K562 (cell line): Measurements from ENCODE around the gene PACC1. TPM values are rescaled to one million over a fixed set of nuclear protein-coding genes. Genes with fewer than 3 reads are reported as not detected.
A peak's percentile ranks its signal among the peaks of the same experiment; 100 is the strongest.

Source experiments
- ATAC-seq: fragments of 200-7000 bp; cut with Tn5 transposase; 3 replicates; pipeline ENCODE4 v1.9.1; 2020; ENCODE audit warnings: moderate library complexity
- BruUV-seq: library from RNA; stranded (reverse); fragments of 400-500 nt; replicated peaks from 2 replicates; lab custom pipeline; 2021; lab: Mats Ljungman, UMichigan
- CTCF ChIA-PET: fragments of 300-600 bp; formaldehyde crosslinking; extraction: SDS; loops from one replicate; lab custom pipeline; 2021; ENCODE audit warnings: low intra/inter-chr PET ratio; lab: Yijun Ruan, JAX
- POLR2A ChIA-PET: fragments of 300-600, 350-650 bp; sonication (Branson Sonifier 250); formaldehyde crosslinking; extraction: SDS; loops from one replicate; lab custom pipeline; 2021; ENCODE audit warnings: antibody characterized with exemption, inconsistent platforms; lab: Yijun Ruan, JAX
- DNase-seq, 4 experiments: peaks; one replicate each; pipeline versions ENCODE4 v3.0.0 to v3.0.0-alpha.2; 2011 to 2018; ENCODE audit warnings: low spot score in 3 of 4, mixed read lengths in 3 of 4; ENCODE audit errors: extremely low read depth in 1 of 4
- FAIRE-seq: peaks from 2 replicates; lab custom pipeline; 2011; peaks lifted over from hg19 to GRCh38; lab: Jason Lieb, UNC
- H2AFZ ChIP-seq: 2 replicates; pipeline ENCODE4 v1.6.0; 2011; ENCODE audit warnings: low read depth, low read length, control low read depth, inconsistent platforms
- H3K27ac ChIP-seq: fragments of 200-600 bp; 3 replicates; pipeline ENCODE4 v1.8.0; 2011; ENCODE audit warnings: low read depth, mild to moderate bottlenecking, control low read depth, inconsistent platforms, low read length, moderate library complexity, mixed read lengths; ENCODE audit errors: extremely low read depth
- H3K27me3 ChIP-seq, 2 experiments: fragments of 300-600 bp in 1 of 2; 2 replicates in 1 of 2; 3 replicates in 1 of 2; pipeline versions ENCODE4 v1.6.0 to v1.8.0; 2011; ENCODE audit warnings: inconsistent platforms in 2 of 2, low read length in 2 of 2, mild to moderate bottlenecking in 1 of 2, mixed read lengths in 1 of 2, moderate library complexity in 1 of 2; ENCODE audit not compliant: control insufficient read depth in 2 of 2, insufficient read depth in 2 of 2
- H3K36me3 ChIP-seq: fragments of 300-600 bp; 3 replicates; pipeline ENCODE4 v1.8.0; 2011; ENCODE audit warnings: mild to moderate bottlenecking, low read length, inconsistent platforms; ENCODE audit not compliant: control insufficient read depth, insufficient read depth
- H3K4me1 ChIP-seq, 2 experiments: fragments of 200-600 bp in 1 of 2; replicated peaks in 1 of 2; 2 replicates in 1 of 2; 3 replicates in 1 of 2; pipeline versions ENCODE4 v1.5.1 to v1.8.0; 2011; ENCODE audit warnings: inconsistent platforms in 2 of 2, low read length in 2 of 2, mild to moderate bottlenecking in 1 of 2, mixed read lengths in 1 of 2, moderate library complexity in 1 of 2; ENCODE audit not compliant: control insufficient read depth in 2 of 2, insufficient read depth in 2 of 2
- H3K4me2 ChIP-seq: 2 replicates; pipeline ENCODE4 v1.6.1; 2011; ENCODE audit warnings: low read length, control low read depth, inconsistent platforms, mixed read lengths; ENCODE audit not compliant: insufficient read depth
- H3K4me3 ChIP-seq: fragments of 200-600 bp; sonication (generic), shearing (Covaris generic); 2 replicates; pipeline ENCODE4 v1.5.1; 2016; ENCODE audit warnings: control low read depth, inconsistent platforms
- H3K79me2 ChIP-seq: fragments of 200-600 bp; 3 replicates; pipeline ENCODE4 v1.8.0; 2011; ENCODE audit warnings: low read length, inconsistent platforms; ENCODE audit not compliant: control insufficient read depth, insufficient read depth
- H3K9ac ChIP-seq, 2 experiments: 2 replicates each; pipeline versions ENCODE4 v1.6.0 to v1.6.1; 2011; ENCODE audit warnings: low read depth in 2 of 2, low read length in 2 of 2, control low read depth in 1 of 2, inconsistent platforms in 1 of 2, mild to moderate bottlenecking in 1 of 2, mixed read lengths in 1 of 2; ENCODE audit not compliant: insufficient read depth in 1 of 2
- H3K9me1 ChIP-seq: one replicate; pipeline ENCODE4 v1.6.0; 2011; ENCODE audit warnings: inconsistent platforms, mild to moderate bottlenecking, low read length, moderate library complexity; ENCODE audit not compliant: control insufficient read depth, insufficient read depth
- H3K9me3 ChIP-seq: replicated peaks from 2 replicates; pipeline ENCODE4 v1.5.1; 2011; ENCODE audit warnings: low read depth, low read length, inconsistent platforms; ENCODE audit not compliant: control insufficient read depth, insufficient read depth
- H4K20me1 ChIP-seq: replicated peaks from 2 replicates; pipeline ENCODE4 v1.6.1; 2011; ENCODE audit warnings: low read length, inconsistent platforms, mixed read lengths; ENCODE audit not compliant: control insufficient read depth, insufficient read depth
- BCL6 ChIP-seq: fragments of 250-450 bp; sonication (Bioruptor Pico); IDR thresholded peaks from 2 replicates; pipeline ENCODE4 v1.4.0; 2020
- CHCHD3 ChIP-seq: fragments of 250-450 bp; sonication (Bioruptor Pico); IDR thresholded peaks from 2 replicates; pipeline ENCODE4 v2.1.2; 2022; ENCODE audit warnings: mild to moderate bottlenecking
- DIDO1 ChIP-seq: fragments of 450-650 bp; IDR thresholded peaks from 2 replicates; pipeline ENCODE4 v1.6.1; 2016; ENCODE audit warnings: low read depth, missing biosample characterization, missing genetic modification characterization
- NCOA6 ChIP-seq: fragments of 450-650 bp; IDR thresholded peaks from 2 replicates; pipeline ENCODE4 v1.6.1; 2017; ENCODE audit warnings: mild to moderate bottlenecking
- SMC3 ChIP-seq: conservative IDR thresholded peaks from 2 replicates; pipeline ENCODE4 v1.6.1; 2011; ENCODE audit warnings: low read depth, low read length, improper control_type of control experiment; ENCODE audit not compliant: insufficient read depth
- TOE1 ChIP-seq, 2 experiments: fragments of 450-650 bp in 1 of 2; sonication (generic) in 1 of 2; formaldehyde crosslinking in 1 of 2; IDR thresholded peaks; 2 replicates each; pipeline versions ENCODE4 v1.7.1 to v1.8.0; 2016 to 2022; ENCODE audit warnings: borderline replicate concordance in 2 of 2, mild to moderate bottlenecking in 2 of 2, antibody characterized with exemption in 1 of 2, inconsistent platforms in 1 of 2, low read depth in 1 of 2, missing genetic modification reagents in 1 of 2, moderate library complexity in 1 of 2
- XRCC4 ChIP-seq: IDR thresholded peaks from one replicate; pipeline ENCODE4 v1.6.1; 2011; ENCODE audit not compliant: insufficient read depth, insufficient read length; ENCODE audit errors: extremely low read depth
- in situ Hi-C: fragments of 300-500 bp; cut with MboI; formaldehyde crosslinking; loops from 4 replicates; pipeline ENCODE4 v1.15.0; 2018; ENCODE audit warnings: inconsistent platforms, mixed read lengths
- intact Hi-C: fragments of 100-400 bp; cut with micrococcal nuclease; formaldehyde crosslinking; loops from 2 replicates; pipeline ENCODE4 v1.14.2; 2022
- polyA plus RNA-seq, 8 experiments: library from polyadenylated mRNA; depleted of rRNA in 4 of 8; stranded (reverse) in 5 of 8; unstranded in 3 of 8; fragments of >200 nt; fragmentation: Nextera tagmentation in 2 of 8; fragmentation: Illumina TruSeq in 1 of 8; extraction: Ambion mirVana in 2 of 8; extraction: Trizol in 1 of 8; gene quantifications; 2 replicates each; pipeline versions ENCODE4 v1.2.1 to v1.2.3, GENCODE V29; 2011 to 2014; ENCODE audit warnings: inconsistent platforms in 1 of 8, missing spikeins in 1 of 8
- total RNA-seq, 7 experiments: library from RNA; depleted of rRNA in 6 of 7; stranded (reverse); fragments of >200 nt in 6 of 7; fragmentation: Illumina TruSeq in 2 of 7; extraction: Trizol in 2 of 7; gene quantifications; 2 replicates each; pipeline versions ENCODE4 v1.2.1 to v1.2.3, GENCODE V29; 2011 to 2021; ENCODE audit warnings: low replicate concordance in 1 of 7
- TF ChIP-seq, protein P1 (sequence below), 2 experiments: fragments of 450-650 bp in 1 of 2; sonication (generic) in 1 of 2; formaldehyde crosslinking in 1 of 2; IDR thresholded peaks in 1 of 2; conservative IDR thresholded peaks in 1 of 2; 2 replicates each; pipeline versions ENCODE4 v1.6.1 to v1.8.1; 2016 to 2023; ENCODE audit warnings: mild to moderate bottlenecking in 2 of 2, moderate library complexity in 2 of 2, inconsistent platforms in 1 of 2, missing genetic modification reagents in 1 of 2
- TF ChIP-seq, protein P2 (sequence below), 2 experiments: fragments of 450-650 bp; formaldehyde crosslinking in 1 of 2; IDR thresholded peaks; 2 replicates each; pipeline versions ENCODE4 v1.4.0 to v1.6.1; 2014 to 2020; ENCODE audit warnings: mild to moderate bottlenecking in 2 of 2, borderline replicate concordance in 1 of 2, low read depth in 1 of 2
- TF ChIP-seq, protein P3 (sequence below), 3 experiments: IDR thresholded peaks in 2 of 3; conservative IDR thresholded peaks in 1 of 3; 2 replicates each; pipeline ENCODE4 v1.5.1; 2011 to 2012; ENCODE audit warnings: low read length in 3 of 3, mild to moderate bottlenecking in 3 of 3, control low read depth in 2 of 3, improper control_type of control experiment in 1 of 3, inconsistent platforms in 1 of 3, low read depth in 1 of 3, mixed read lengths in 1 of 3, moderate library complexity in 1 of 3; ENCODE audit not compliant: insufficient read depth in 2 of 3

The PACC1 gene
- total and polyA plus RNA-seq, 9 of the 15 experiments (the other 6 are each of a cell fraction or from before 2014, with no cell fraction given) = 7.1 to 19.3 (median 14.9) TPM

DNA sequence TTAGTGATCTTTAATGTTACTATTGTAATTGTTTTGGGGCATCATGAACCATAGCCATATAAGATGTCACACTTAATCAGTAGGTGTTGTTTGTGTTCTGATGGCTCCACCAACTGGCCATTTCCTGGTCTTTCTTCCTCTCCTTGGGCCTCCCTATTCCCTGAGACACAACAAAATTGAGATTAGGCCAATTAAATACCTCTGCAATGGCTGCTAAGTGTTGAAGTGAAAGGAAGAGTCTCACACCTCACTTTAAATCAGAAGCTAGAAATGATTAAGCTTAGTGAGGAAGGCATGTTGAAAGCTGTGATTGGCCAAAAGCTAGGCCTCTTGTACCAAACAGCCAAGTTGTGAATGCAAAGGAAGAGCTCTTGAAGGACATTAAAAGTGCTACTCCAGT, 98.8 kb downstream of the PACC1 start:
- H4K20me1 ChIP-seq = no peaks in the 10 kb centered on the region
- no peaks in the 10 kb centered on the region for H3K9me1 ChIP-seq
- H3K79me2 ChIP-seq = peaks cover 79% of the 10 kb centered on the region
- no peak overlapping the region for H3K4me2 ChIP-seq
- in situ Hi-C loops = no loop called here
- no peaks in the 10 kb centered on the region for H3K27me3 ChIP-seq
- H3K9me3 ChIP-seq = no peaks in the 10 kb centered on the region
- H2AFZ ChIP-seq = no peak overlapping the region
- POLR2A ChIA-PET = no interaction called here
- DNase-seq (peak in 1 of 4 experiments; percentile 55), ATAC-seq (peak; percentile 89), FAIRE-seq (peak; percentile 46)
- no TSS peak for BruUV-seq
- peaks cover 15% of the 10 kb centered on the region; the same call in 2 of the 3 replicates for H3K36me3 ChIP-seq
- H3K4me1 ChIP-seq = no peaks in the 10 kb centered on the region
- intact Hi-C loops = loop anchor here (2.0 kb wide), 1 partner anchor 245 kb away; no protein-coding TSS in a partner anchor
- CTCF ChIA-PET = interaction anchor here (0.7 to 1.2 kb wide), 4 partner anchors 9 to 617 kb away, joined by 3 to 5 read pairs (median 4); no protein-coding TSS in a partner anchor
- H3K9ac ChIP-seq = no peak overlapping the region
- H3K27ac ChIP-seq = no peak overlapping the region
- H3K4me3 ChIP-seq = no peak overlapping the region
- TF ChIP-seq SMC3 (0 out of 2 replicates have a peak, but pooled peaks have one; percentile 42), TOE1 (IDR thresholded peaks at IDR 0.05; ENCODE audit: borderline replicate concordance) (no peak), TOE1 (CRISPR knock-in tag; IDR thresholded peaks at IDR 0.05; ENCODE audit: borderline replicate concordance, low read depth) (no peak), NCOA6 (no peak), BCL6 (CRISPR knock-in tag) (no peak), XRCC4 (no peak), DIDO1 (no peak), CHCHD3 (CRISPR knock-in tag) (no peak)
- TF ChIP-seq, protein P1, sequence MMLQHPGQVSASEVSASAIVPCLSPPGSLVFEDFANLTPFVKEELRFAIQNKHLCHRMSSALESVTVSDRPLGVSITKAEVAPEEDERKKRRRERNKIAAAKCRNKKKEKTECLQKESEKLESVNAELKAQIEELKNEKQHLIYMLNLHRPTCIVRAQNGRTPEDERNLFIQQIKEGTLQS (IDR thresholded peaks at IDR 0.05) = no peak
- TF ChIP-seq, protein P1 (CRISPR knock-in tag; conservative IDR thresholded peaks at IDR 0.05) = 0 out of 2 replicates have a peak, but pooled peaks have one; percentile 46
- TF ChIP-seq, protein P2, sequence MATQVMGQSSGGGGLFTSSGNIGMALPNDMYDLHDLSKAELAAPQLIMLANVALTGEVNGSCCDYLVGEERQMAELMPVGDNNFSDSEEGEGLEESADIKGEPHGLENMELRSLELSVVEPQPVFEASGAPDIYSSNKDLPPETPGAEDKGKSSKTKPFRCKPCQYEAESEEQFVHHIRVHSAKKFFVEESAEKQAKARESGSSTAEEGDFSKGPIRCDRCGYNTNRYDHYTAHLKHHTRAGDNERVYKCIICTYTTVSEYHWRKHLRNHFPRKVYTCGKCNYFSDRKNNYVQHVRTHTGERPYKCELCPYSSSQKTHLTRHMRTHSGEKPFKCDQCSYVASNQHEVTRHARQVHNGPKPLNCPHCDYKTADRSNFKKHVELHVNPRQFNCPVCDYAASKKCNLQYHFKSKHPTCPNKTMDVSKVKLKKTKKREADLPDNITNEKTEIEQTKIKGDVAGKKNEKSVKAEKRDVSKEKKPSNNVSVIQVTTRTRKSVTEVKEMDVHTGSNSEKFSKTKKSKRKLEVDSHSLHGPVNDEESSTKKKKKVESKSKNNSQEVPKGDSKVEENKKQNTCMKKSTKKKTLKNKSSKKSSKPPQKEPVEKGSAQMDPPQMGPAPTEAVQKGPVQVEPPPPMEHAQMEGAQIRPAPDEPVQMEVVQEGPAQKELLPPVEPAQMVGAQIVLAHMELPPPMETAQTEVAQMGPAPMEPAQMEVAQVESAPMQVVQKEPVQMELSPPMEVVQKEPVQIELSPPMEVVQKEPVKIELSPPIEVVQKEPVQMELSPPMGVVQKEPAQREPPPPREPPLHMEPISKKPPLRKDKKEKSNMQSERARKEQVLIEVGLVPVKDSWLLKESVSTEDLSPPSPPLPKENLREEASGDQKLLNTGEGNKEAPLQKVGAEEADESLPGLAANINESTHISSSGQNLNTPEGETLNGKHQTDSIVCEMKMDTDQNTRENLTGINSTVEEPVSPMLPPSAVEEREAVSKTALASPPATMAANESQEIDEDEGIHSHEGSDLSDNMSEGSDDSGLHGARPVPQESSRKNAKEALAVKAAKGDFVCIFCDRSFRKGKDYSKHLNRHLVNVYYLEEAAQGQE (IDR thresholded peaks at IDR 0.05; ENCODE audit: borderline replicate concordance) = peak; percentile 34; the same call in 1 of the 2 replicates
- TF ChIP-seq, protein P2 (CRISPR knock-in tag; IDR thresholded peaks at IDR 0.05; ENCODE audit: low read depth) = no peak
- TF ChIP-seq, protein P3, sequence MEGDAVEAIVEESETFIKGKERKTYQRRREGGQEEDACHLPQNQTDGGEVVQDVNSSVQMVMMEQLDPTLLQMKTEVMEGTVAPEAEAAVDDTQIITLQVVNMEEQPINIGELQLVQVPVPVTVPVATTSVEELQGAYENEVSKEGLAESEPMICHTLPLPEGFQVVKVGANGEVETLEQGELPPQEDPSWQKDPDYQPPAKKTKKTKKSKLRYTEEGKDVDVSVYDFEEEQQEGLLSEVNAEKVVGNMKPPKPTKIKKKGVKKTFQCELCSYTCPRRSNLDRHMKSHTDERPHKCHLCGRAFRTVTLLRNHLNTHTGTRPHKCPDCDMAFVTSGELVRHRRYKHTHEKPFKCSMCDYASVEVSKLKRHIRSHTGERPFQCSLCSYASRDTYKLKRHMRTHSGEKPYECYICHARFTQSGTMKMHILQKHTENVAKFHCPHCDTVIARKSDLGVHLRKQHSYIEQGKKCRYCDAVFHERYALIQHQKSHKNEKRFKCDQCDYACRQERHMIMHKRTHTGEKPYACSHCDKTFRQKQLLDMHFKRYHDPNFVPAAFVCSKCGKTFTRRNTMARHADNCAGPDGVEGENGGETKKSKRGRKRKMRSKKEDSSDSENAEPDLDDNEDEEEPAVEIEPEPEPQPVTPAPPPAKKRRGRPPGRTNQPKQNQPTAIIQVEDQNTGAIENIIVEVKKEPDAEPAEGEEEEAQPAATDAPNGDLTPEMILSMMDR (IDR thresholded peaks at IDR 0.05 in 2 of 3, conservative IDR thresholded peaks at IDR 0.05 in 1 of 3; ENCODE audit: insufficient read depth in 2 of 3, low read depth in 1 of 3, low read length in 3 of 3) = peak; percentile 42 to 67 (median 48); a peak in 5 of 6 replicates
